ENCODE data around the gene LMTK2.
A peak's percentile ranks its signal among the peaks of the same experiment; 100 is the strongest.

DNA sequence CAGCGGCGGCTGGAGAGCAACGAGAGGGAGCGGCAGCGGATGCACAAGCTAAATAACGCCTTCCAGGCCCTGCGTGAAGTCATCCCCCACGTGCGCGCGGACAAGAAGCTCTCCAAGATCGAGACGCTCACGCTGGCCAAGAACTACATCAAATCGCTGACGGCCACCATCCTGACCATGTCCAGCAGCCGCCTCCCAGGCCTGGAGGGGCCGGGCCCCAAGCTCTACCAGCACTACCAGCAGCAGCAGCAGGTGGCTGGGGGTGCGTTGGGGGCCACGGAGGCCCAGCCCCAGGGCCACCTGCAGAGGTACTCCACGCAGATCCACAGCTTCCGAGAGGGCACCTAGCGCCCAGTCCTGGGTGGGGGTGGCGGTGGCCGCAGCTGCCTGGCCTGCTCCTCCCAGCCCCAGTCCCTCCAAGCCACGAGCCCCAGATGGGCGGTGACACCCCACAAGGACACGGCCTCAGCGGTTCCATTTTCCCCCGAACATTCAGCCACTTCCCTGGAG, 105.9 kb downstream of the LMTK2 start:
- TF ChIP-seq POLR2A (IDR thresholded peaks at IDR 0.05) (no peak), POLR2AphosphoS5 (IDR thresholded peaks at IDR 0.05) (peak; percentile 5 to 69 (median 30))
